22Rv1 (cell line): ENCODE results near the gene FIG4.

Experiments used
- CTCF ChIP-seq: fragments of 450-650 bp; IDR thresholded peaks from 2 replicates; pipeline ENCODE4 v1.5.1; 2017; ENCODE audit warnings: mild to moderate bottlenecking
- ZFX ChIP-seq: fragments of 450-650 bp; IDR thresholded peaks from 2 replicates; pipeline ENCODE4 v1.6.1; 2017; ENCODE audit warnings: antibody characterized with exemption, borderline replicate concordance

GRCh38 chr6:109706513-109706912, 15.4 kb downstream of the FIG4 start:
- no peak for TF ChIP-seq CTCF
- no peak for TF ChIP-seq ZFX
